BLaER1 treated with 17β-estradiol and CSF1 and Interleukin-3, amounts not matched to agents 10 nM and 100 nM (cell line): ENCODE data around the gene NRXN2.
A peak's percentile ranks its signal among the peaks of the same experiment; 100 is the strongest.

ENCODE experiments used
- H3K27ac ChIP-seq, 11 experiments: shearing (Covaris generic); formaldehyde crosslinking; 2 replicates each; pipeline ENCODE4 v1.8.1; 2022
- H3K27me3 ChIP-seq, 11 experiments: shearing (Covaris generic); formaldehyde crosslinking; 2 replicates each; pipeline ENCODE4 v1.8.1; 2022
- H3K36me3 ChIP-seq, 11 experiments: shearing (Covaris generic); formaldehyde crosslinking; 2 replicates each; pipeline ENCODE4 v1.8.1; 2022
- H3K4me1 ChIP-seq, 10 experiments: shearing (Covaris generic); formaldehyde crosslinking; 2 replicates each; pipeline ENCODE4 v1.8.1; 2022
- H3K4me2 ChIP-seq, 11 experiments: shearing (Covaris generic); formaldehyde crosslinking; 2 replicates each; pipeline ENCODE4 v1.8.1; 2022
- H3K4me3 ChIP-seq, 10 experiments: shearing (Covaris generic); formaldehyde crosslinking; 2 replicates each; pipeline ENCODE4 v1.8.1; 2022
- H3K9ac ChIP-seq, 11 experiments: shearing (Covaris generic); formaldehyde crosslinking; 2 replicates each; pipeline ENCODE4 v1.8.1; 2022
- H3K9me3 ChIP-seq, 11 experiments: shearing (Covaris generic); formaldehyde crosslinking; replicated peaks in 1 of 11; 2 replicates each; pipeline ENCODE4 v1.8.1; 2022
- H4K20me1 ChIP-seq, 11 experiments: shearing (Covaris generic); formaldehyde crosslinking; 2 replicates each; pipeline ENCODE4 v1.8.1; 2022
- Cebpa-rat ChIP-seq, 11 experiments: shearing (Covaris generic); IDR thresholded peaks; 2 replicates each; pipeline ENCODE4 v1.8.1; 2022

Gene NRXN2

GRCh38 chr11:64570341-64570740 lies 152.7 kb downstream of the NRXN2 start:
- Histone ChIP-seq H4K20me1 (no peaks in the 10 kb centered on the region), H3K9me3 (no peaks in the 10 kb centered on the region), H3K4me1 (peaks cover 15 to 26% (median 23%) of the 10 kb centered on the region in 10 experiments; a peak in 19 of 20 replicates), H3K27me3 (no peaks in the 10 kb centered on the region), H3K36me3 (no peaks in the 10 kb centered on the region), H3K27ac (no peak overlapping the region), H3K9ac (no peak overlapping the region), H3K4me3 (no peak overlapping the region), H3K4me2 (no peak overlapping the region)
- TF ChIP-seq Cebpa-rat (IDR thresholded peaks at IDR 0.05): no peak

- Histone ChIP-seq H3K27me3 (no peaks in the 10 kb centered on the region), H3K4me3 (no peak overlapping the region), H4K20me1 (no peaks in the 10 kb centered on the region), H3K27ac (no peak overlapping the region), H3K4me1 (peaks cover 15 to 35% (median 31%) of the 10 kb centered on the region in 10 experiments; a peak in 19 of 20 replicates), H3K9ac (no peak overlapping the region), H3K36me3 (no peaks in the 10 kb centered on the region), H3K9me3 (no peaks in the 10 kb centered on the region), H3K4me2 (no peak overlapping the region)
- TF ChIP-seq Cebpa-rat (IDR thresholded peaks at IDR 0.05): no peak
Observed at GRCh38 chr11:64569300-64569970, 153.6 kb downstream of the NRXN2 start.

GRCh38 chr11:64568584-64569140 lies 154.3 kb downstream of the NRXN2 start:
- H3K9me3 ChIP-seq: no peaks in the 10 kb centered on the region
- no peaks in the 10 kb centered on the region for H4K20me1 ChIP-seq
- peaks cover 15 to 41% (median 31%) of the 10 kb centered on the region in 10 experiments; a peak in 19 of 20 replicates for H3K4me1 ChIP-seq
- no peak overlapping the region for H3K27ac ChIP-seq
- H3K36me3 ChIP-seq: no peaks in the 10 kb centered on the region
- no peak overlapping the region for H3K4me2 ChIP-seq
- no peaks in the 10 kb centered on the region for H3K27me3 ChIP-seq
- no peak overlapping the region for H3K4me3 ChIP-seq
- H3K9ac ChIP-seq: no peak overlapping the region
- no peak for TF ChIP-seq Cebpa-rat (IDR thresholded peaks at IDR 0.05)

GRCh38 chr11:64568041-64568571 lies 154.9 kb downstream of the NRXN2 start:
- no peak overlapping the region for H3K4me2 ChIP-seq
- H3K27ac ChIP-seq: no peak overlapping the region
- H3K4me3 ChIP-seq: no peak overlapping the region
- no peaks in the 10 kb centered on the region for H3K9me3 ChIP-seq
- H3K27me3 ChIP-seq: no peaks in the 10 kb centered on the region
- no peaks in the 10 kb centered on the region for H3K36me3 ChIP-seq
- no peaks in the 10 kb centered on the region for H4K20me1 ChIP-seq
- H3K9ac ChIP-seq: no peak overlapping the region
- H3K4me1 ChIP-seq: peaks cover 15 to 41% (median 31%) of the 10 kb centered on the region in 10 experiments; a peak in 19 of 20 replicates
- no peak for TF ChIP-seq Cebpa-rat (IDR thresholded peaks at IDR 0.05)

- Histone ChIP-seq H3K27me3 (no peaks in the 10 kb centered on the region), H3K4me3 (peak overlapping the region in 1 of 10 experiments; percentile 6; a peak in 1 of 20 replicates), H3K36me3 (no peaks in the 10 kb centered on the region), H3K9ac (peak overlapping the region in 9 of 11 experiments; percentile 18 to 66 (median 56); a peak in 16 of 22 replicates), H4K20me1 (no peaks in the 10 kb centered on the region), H3K9me3 (no peaks in the 10 kb centered on the region), H3K4me1 (peaks cover 15 to 41% (median 31%) of the 10 kb centered on the region in 10 experiments; a peak in 19 of 20 replicates), H3K4me2 (peak overlapping the region; percentile 62 to 94 (median 76)), H3K27ac (peak overlapping the region in 9 of 11 experiments; percentile 16 to 57 (median 49); a peak in 13 of 22 replicates)
- TF ChIP-seq Cebpa-rat (IDR thresholded peaks at IDR 0.05): no peak
Observed at GRCh38 chr11:64566915-64567891, 155.8 kb downstream of the NRXN2 start.

GRCh38 chr11:64566042-64566914 lies 156.7 kb downstream of the NRXN2 start:
- H3K4me2 ChIP-seq: peak overlapping the region; percentile 62 to 94 (median 76)
- TF ChIP-seq Cebpa-rat (IDR thresholded peaks at IDR 0.05): peak in 6 of 11 experiments; percentile 51 to 89 (median 64); a peak in 10 of 22 replicates
- H4K20me1 ChIP-seq: no peaks in the 10 kb centered on the region
- H3K36me3 ChIP-seq: no peaks in the 10 kb centered on the region
- peak overlapping the region in 9 of 11 experiments; percentile 16 to 57 (median 49); a peak in 13 of 22 replicates for H3K27ac ChIP-seq
- H3K27me3 ChIP-seq: no peaks in the 10 kb centered on the region
- peak overlapping the region in 9 of 11 experiments; percentile 18 to 66 (median 56); a peak in 15 of 22 replicates for H3K9ac ChIP-seq
- H3K4me3 ChIP-seq: peak overlapping the region in 3 of 10 experiments; percentile 6 to 34 (median 11); a peak in 3 of 20 replicates
- H3K4me1 ChIP-seq: peaks cover 15 to 46% (median 31%) of the 10 kb centered on the region in 10 experiments; a peak in 19 of 20 replicates
- H3K9me3 ChIP-seq: no peaks in the 10 kb centered on the region

GRCh38 chr11:64564947-64565889 lies 157.8 kb downstream of the NRXN2 start:
- H3K4me2 ChIP-seq: peak overlapping the region in 10 of 11 experiments; percentile 66 to 94 (median 77); a peak in 18 of 22 replicates
- H4K20me1 ChIP-seq: no peaks in the 10 kb centered on the region
- H3K4me3 ChIP-seq: no peak overlapping the region
- H3K36me3 ChIP-seq: no peaks in the 10 kb centered on the region
- H3K27ac ChIP-seq: no peak overlapping the region
- H3K4me1 ChIP-seq: peaks cover 15 to 48% (median 34%) of the 10 kb centered on the region in 10 experiments; a peak in 19 of 20 replicates
- no peaks in the 10 kb centered on the region for H3K9me3 ChIP-seq
- peak overlapping the region in 3 of 11 experiments; percentile 8 to 61 (median 55); a peak in 4 of 22 replicates for H3K9ac ChIP-seq
- H3K27me3 ChIP-seq: no peaks in the 10 kb centered on the region
- no peak for TF ChIP-seq Cebpa-rat (IDR thresholded peaks at IDR 0.05)
